SU-DHL-6 (cell line): ENCODE data around the gene ADK.

Experiments
- H2AFZ ChIP-seq: fragments of 200-600 bp; sonication (generic); 2 replicates; pipeline ENCODE4 v1.6.1; 2014; ENCODE audit warnings: low read depth, mild to moderate bottlenecking, moderate library complexity, mixed read lengths, antibody characterized with exemption, low read length; ENCODE audit not compliant: severe bottlenecking
- H3F3A ChIP-seq: fragments of 200-600 bp; shearing (Covaris generic); 2 replicates; pipeline ENCODE4 v1.6.0; 2016; ENCODE audit warnings: antibody characterized with exemption, mild to moderate bottlenecking; ENCODE audit not compliant: insufficient read depth
- H3K27ac ChIP-seq: fragments of 200-600 bp; sonication (generic); 2 replicates; pipeline ENCODE4 v1.5.1; 2016; ENCODE audit warnings: low read depth, mild to moderate bottlenecking, low read length, moderate library complexity, mixed read lengths
- H3K27me3 ChIP-seq: fragments of 200-600 bp; sonication (generic), shearing (Covaris generic); 2 replicates; pipeline ENCODE4 v1.6.0; 2014; ENCODE audit warnings: mild to moderate bottlenecking, low read length
- H3K36me3 ChIP-seq: fragments of 200-600 bp; sonication (generic); 2 replicates; pipeline ENCODE4 v1.6.1; 2014; ENCODE audit warnings: mild to moderate bottlenecking, low read length, mixed read lengths
- H3K4me2 ChIP-seq: fragments of 300-600, 200-600 bp; shearing (Covaris generic), sonication (generic); 2 replicates; pipeline ENCODE4 v1.6.0; 2014; ENCODE audit warnings: low read length, low read depth, mild to moderate bottlenecking; ENCODE audit not compliant: poor library complexity, severe bottlenecking
- H3K4me3 ChIP-seq: fragments of 200-600 bp; sonication (generic); 2 replicates; pipeline ENCODE4 v1.5.1; 2014; ENCODE audit warnings: antibody characterized with exemption, low read length, mild to moderate bottlenecking, mixed read lengths; ENCODE audit not compliant: insufficient read depth, poor library complexity, severe bottlenecking
- H3K79me2 ChIP-seq: fragments of 200-600 bp; sonication (generic); 2 replicates; pipeline ENCODE4 v1.6.1; 2014; ENCODE audit warnings: mild to moderate bottlenecking, low read length, moderate library complexity; ENCODE audit not compliant: insufficient read depth
- H3K9ac ChIP-seq: fragments of 200-600 bp; sonication (generic); 2 replicates; pipeline ENCODE4 v1.7.0; 2014; ENCODE audit warnings: mild to moderate bottlenecking, low read length
- H3K9me2 ChIP-seq: fragments of 200-600 bp; sonication (generic); replicated peaks from 2 replicates; pipeline ENCODE4 v1.6.1; 2014; ENCODE audit warnings: low read length; ENCODE audit not compliant: insufficient read depth
- H3K9me3 ChIP-seq: fragments of 200-600 bp; sonication (generic); 2 replicates; pipeline ENCODE4 v1.6.1; 2014; ENCODE audit warnings: low read length, mixed read lengths; ENCODE audit not compliant: insufficient read depth
- H4K20me1 ChIP-seq: fragments of 200-600 bp; sonication (generic); 2 replicates; pipeline ENCODE4 v1.6.1; 2014; ENCODE audit warnings: low read depth, mild to moderate bottlenecking, antibody characterized with exemption, low read length, moderate library complexity, mixed read lengths
- CTCF ChIP-seq: fragments of 200-600 bp; sonication (generic); IDR thresholded peaks from one replicate; pipeline ENCODE4 v1.5.1; 2017; ENCODE audit warnings: antibody characterized with exemption, mild to moderate bottlenecking, low read length, moderate library complexity; ENCODE audit not compliant: insufficient read depth, poor library complexity, severe bottlenecking
- EZH2phosphoT487 ChIP-seq: fragments of 200-600 bp; sonication (generic), shearing (Covaris generic); conservative IDR thresholded peaks from 2 replicates; pipeline ENCODE4 v1.6.1; 2018; ENCODE audit warnings: mild to moderate bottlenecking, antibody characterized with exemption, low read length, moderate library complexity, mixed read lengths

The ADK gene

GRCh38 chr10:74681917-74682627 is 531.1 kb downstream of the ADK start:
- H3K4me3 ChIP-seq, result no peak overlapping the region

GRCh38 chr10:74683067-74683466 is 532.0 kb downstream of the ADK start:
- H3K9me2 ChIP-seq, result no peaks in the 10 kb centered on the region
- H3K27me3 ChIP-seq, result no peaks in the 10 kb centered on the region
- H3K79me2 ChIP-seq, result no peaks in the 10 kb centered on the region
- no peaks in the 10 kb centered on the region for H4K20me1 ChIP-seq
- no peaks in the 10 kb centered on the region for H3F3A ChIP-seq
- no peak overlapping the region for H3K27ac ChIP-seq
- no peaks in the 10 kb centered on the region for H3K36me3 ChIP-seq
- no peak overlapping the region for H3K9ac ChIP-seq
- H3K9me3 ChIP-seq, result no peaks in the 10 kb centered on the region
- H3K4me3 ChIP-seq, result no peak overlapping the region
- H2AFZ ChIP-seq, result no peak overlapping the region
- no peak for TF ChIP-seq CTCF
- no peak for TF ChIP-seq EZH2phosphoT487
- H3K4me2 ChIP-seq, result no peak overlapping the region

More at GRCh38 chr10:74681917-74682627, 531.1 kb downstream of the ADK start:
- Histone ChIP-seq H3K9me2 (no peaks in the 10 kb centered on the region), H3K27me3 (no peaks in the 10 kb centered on the region), H2AFZ (no peak overlapping the region), H3K9me3 (no peaks in the 10 kb centered on the region), H3F3A (no peaks in the 10 kb centered on the region), H3K27ac (no peak overlapping the region), H3K79me2 (no peaks in the 10 kb centered on the region), H3K9ac (no peak overlapping the region), H4K20me1 (no peaks in the 10 kb centered on the region), H3K36me3 (no peaks in the 10 kb centered on the region), H3K4me2 (no peak overlapping the region)
- no peak for TF ChIP-seq CTCF
- no peak for TF ChIP-seq EZH2phosphoT487

GRCh38 chr10:74683621-74684364 is 532.8 kb downstream of the ADK start:
- no peaks in the 10 kb centered on the region for H3K79me2 ChIP-seq
- H3K9ac ChIP-seq, result no peak overlapping the region
- no peaks in the 10 kb centered on the region for H4K20me1 ChIP-seq
- no peaks in the 10 kb centered on the region for H3K36me3 ChIP-seq
- no peak overlapping the region for H3K4me2 ChIP-seq
- TF ChIP-seq EZH2phosphoT487, result no peak
- no peak for TF ChIP-seq CTCF
- H3K9me2 ChIP-seq, result no peaks in the 10 kb centered on the region
- no peaks in the 10 kb centered on the region for H3K9me3 ChIP-seq
- H2AFZ ChIP-seq, result no peak overlapping the region
- H3F3A ChIP-seq, result no peaks in the 10 kb centered on the region
- no peak overlapping the region for H3K27ac ChIP-seq
- no peak overlapping the region for H3K4me3 ChIP-seq
- no peaks in the 10 kb centered on the region for H3K27me3 ChIP-seq
